HG02852 (cell line): ENCODE results near the gene VPS37C.
"Not testable (repeated sequence)": the region's sequence is repeated elsewhere in the genome, so short reads cannot be mapped to it uniquely, and the experiment has no call there.

Experiments
- ATAC-seq: cut with Tn5 transposase; IDR thresholded peaks from one replicate; pipeline ENCODE4 v1.9.1; 2021; ENCODE audit warnings: mild to moderate bottlenecking, moderate library complexity; ENCODE audit not compliant: unreplicated experiment

The VPS37C gene

GRCh38 chr11:61161190-61162091 is at the start of gene VPS37C:
Gene VPS37C (minus strand): TSS chr11:61161426. CDS start chr11:61138829, 22,597 bp downstream.
- ATAC-seq, result peak; percentile 68

GRCh38 chr11:61210629-61211028 is 49.4 kb upstream of the VPS37C start:
- ATAC-seq, result not testable (repeated sequence)

- not testable (repeated sequence) for ATAC-seq
These were observed 46.5 kb upstream of the VPS37C start for GRCh38 chr11:61207636-61208310.

GRCh38 chr11:61204502-61205059 is 43.4 kb upstream of the VPS37C start:
- not testable (repeated sequence) for ATAC-seq

GRCh38 chr11:61203873-61204272 is 42.6 kb upstream of the VPS37C start:
- not testable (repeated sequence) for ATAC-seq

- not testable (repeated sequence) for ATAC-seq
These were observed 41.9 kb upstream of the VPS37C start, which contains the start of gene PGA3 for GRCh38 chr11:61202950-61203746. Gene PGA3 (plus strand): TSS chr11:61203515. CDS start chr11:61203565, 50 bp downstream.

- no peak for ATAC-seq
These were observed 40.2 kb upstream of the VPS37C start for GRCh38 chr11:61201476-61201875.

- no peak for ATAC-seq
These were observed 37.8 kb upstream of the VPS37C start for GRCh38 chr11:61198948-61199523.

GRCh38 chr11:61198361-61198760 is 37.1 kb upstream of the VPS37C start:
- ATAC-seq, result no peak

GRCh38 chr11:61195719-61196118 is 34.5 kb upstream of the VPS37C start:
- ATAC-seq, result no peak

- ATAC-seq, result no peak
These were observed 33.9 kb upstream of the VPS37C start for GRCh38 chr11:61194981-61195695.

- no peak for ATAC-seq
These were observed 33.0 kb upstream of the VPS37C start for GRCh38 chr11:61194169-61194671.

- ATAC-seq, result no peak
These were observed 32.4 kb upstream of the VPS37C start for GRCh38 chr11:61193596-61193995.

GRCh38 chr11:61189933-61190332 is 28.7 kb upstream of the VPS37C start:
- ATAC-seq, result no peak

- ATAC-seq, result no peak
These were observed 26.4 kb upstream of the VPS37C start for GRCh38 chr11:61187505-61188130.

- no peak for ATAC-seq
These were observed 25.3 kb upstream of the VPS37C start for GRCh38 chr11:61186504-61186903.

GRCh38 chr11:61183645-61184044 is 22.4 kb upstream of the VPS37C start:
- ATAC-seq, result no peak

- ATAC-seq, result no peak
These were observed 20.3 kb upstream of the VPS37C start for GRCh38 chr11:61181489-61181888.

- ATAC-seq, result not testable (repeated sequence)
These were observed 19.0 kb upstream of the VPS37C start for GRCh38 chr11:61180205-61180604.
